NOMO-1 treated with DMSO at 0.1 percent for 48 hours (cell line): ENCODE data around the gene DLGAP1.
"Not testable (repeated sequence)": the region's sequence is repeated elsewhere in the genome, so short reads cannot be mapped to it uniquely, and the experiment has no call there.

ENCODE experiments used
- DNase-seq: peaks from one replicate; lab custom pipeline; 2025; ENCODE audit not compliant: unreplicated experiment; lab: John Stamatoyannopoulos, UW

DLGAP1 gene

DNA sequence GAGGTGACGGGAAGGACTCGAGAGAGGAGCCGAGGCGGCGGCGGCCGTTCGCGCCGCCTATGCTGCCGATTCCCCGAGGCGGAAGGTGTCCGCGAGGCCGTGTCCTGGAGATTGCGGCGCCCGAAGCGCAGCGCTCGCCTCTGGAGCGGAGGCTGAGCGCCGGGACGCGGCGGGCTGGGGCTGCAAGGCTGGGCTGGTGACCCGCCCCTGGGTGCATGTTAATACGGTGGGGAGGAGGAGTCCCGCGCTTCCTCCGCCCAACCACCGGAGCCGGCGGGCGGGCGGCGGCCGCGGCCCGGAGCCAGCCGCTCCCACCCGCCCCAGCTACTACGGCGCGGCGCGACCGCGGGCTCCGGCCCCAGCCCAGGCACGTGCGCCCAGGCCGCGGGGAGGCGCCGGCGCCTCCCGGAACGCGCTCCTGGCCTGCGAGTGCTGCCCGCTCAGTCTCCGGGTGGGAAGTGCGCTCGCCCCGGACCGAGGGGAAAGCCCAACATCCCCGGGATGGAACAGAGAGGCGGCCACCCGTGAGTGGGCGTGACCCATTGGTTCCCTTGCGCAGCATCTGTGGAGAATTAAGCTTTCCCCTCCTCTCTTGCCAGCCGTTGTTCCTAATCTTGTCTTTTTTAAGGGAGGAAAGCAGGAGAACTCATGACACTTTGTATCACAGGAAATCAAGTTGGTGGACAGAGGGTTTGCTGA is at the start of gene DLGAP1:
DLGAP1 (minus strand) TSS at position 195 of the 699 bp plus-strand sequence.
- no peak for DNase-seq

DNA sequence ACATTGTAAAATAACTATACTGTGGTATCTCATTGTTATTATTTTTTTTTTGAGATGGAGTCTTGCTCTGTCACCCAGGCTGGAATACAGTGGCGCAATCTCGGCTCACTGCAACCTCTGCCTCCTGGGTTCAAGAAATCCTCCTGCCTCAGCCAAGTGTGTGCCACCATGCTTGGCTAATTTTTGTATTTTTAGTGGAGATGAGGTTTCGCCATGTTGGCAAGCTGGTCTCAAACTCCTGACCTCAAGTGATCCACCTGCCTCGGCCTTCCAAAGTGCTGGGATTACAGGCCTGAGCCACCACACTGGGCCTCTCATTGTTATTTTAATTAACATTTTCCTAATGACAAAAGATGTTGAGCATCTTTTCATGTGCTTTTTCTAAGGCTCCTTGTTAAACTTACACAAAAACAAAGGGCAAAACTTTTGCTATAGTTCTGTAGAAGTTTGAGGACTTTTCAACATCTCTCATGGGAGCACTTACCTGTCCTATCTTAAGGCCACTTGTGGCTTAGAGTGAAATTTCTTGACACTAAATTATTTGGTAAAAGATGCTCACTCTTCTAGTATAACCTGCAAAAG is 39.7 kb upstream of the DLGAP1 start:
- not testable (repeated sequence) for DNase-seq

DNA sequence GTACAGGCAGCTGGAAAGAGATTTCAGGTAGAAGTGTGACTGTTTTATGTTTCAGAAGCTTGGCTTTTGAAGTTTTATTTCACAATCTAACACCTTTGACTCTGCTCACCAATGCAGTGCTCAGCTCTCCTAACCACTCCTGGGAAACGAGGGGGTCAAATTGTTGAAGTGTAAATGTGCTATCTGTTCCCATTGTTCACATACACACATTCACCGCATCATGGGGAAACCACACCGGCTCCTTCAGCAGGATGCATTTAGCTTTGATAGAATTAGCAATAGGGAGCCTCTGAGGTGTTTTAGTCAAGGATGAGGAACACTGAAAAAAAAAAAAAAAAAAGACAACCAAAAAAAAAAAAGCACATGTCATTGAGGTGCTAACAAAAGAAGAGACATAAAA is 13.4 kb upstream of the DLGAP1 start:
- no peak for DNase-seq

DNA sequence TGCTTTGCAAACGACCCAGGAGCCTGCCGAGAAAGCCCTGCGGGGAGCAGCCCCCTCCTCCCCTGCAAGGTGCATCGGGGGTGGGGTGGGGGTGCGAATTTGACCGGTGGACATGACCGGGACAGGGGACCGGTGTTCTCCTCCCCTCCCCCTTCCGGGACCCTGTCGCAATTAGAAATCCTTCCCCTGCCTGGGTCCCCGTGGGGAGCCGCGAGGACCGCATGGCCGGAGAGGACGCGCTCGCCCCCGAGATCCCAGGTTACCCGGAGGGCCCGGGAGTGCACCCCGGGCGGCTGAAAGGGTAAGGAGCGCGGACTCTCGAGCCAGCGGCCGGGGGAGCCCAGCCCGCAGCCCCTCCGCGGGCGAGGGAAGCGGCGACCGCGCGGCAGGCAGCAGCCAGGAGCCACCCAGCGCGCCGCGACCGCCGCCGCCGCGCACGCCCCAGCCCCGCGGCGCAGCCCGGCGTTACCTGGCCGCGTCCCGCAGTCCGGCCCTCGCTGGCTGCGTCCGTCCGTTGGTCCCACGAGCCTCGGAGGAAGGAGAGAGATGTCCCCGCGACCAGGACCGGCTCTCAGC is 482 bp downstream of the DLGAP1 start:
- no peak for DNase-seq

DNA sequence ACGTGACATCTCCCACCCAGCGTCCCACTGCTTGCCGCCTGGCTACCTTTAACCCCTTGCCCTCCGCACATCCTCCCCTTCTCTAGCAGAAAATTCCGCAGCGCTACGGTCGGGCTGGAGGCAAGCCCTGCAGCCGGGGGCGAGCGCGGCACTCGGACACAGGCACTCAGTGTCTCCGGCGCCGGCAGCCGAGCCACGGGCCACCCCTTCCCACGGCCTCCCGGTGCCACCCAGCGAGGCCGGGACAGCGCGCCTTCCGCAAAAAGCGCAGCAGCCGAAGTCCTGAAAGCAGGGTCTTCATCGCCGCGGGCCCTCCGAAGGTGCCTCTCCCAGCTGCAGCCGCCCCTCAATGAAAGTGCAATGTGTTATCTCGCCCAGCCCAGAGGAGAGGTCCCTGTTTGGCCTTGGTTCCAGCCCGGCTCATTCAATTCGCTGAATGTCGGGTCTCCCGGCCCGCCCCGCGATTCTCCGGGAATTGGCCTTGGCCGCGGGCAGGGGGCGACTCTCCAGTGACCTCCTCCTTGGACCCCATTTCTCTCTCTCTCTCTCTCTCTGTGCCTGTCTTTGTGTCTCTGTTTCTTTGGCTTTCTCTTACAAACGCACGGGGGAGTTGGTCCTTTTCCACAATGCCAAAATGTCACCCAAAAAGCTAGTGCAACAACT is 1.1 kb downstream of the DLGAP1 start:
- no peak for DNase-seq

DNA sequence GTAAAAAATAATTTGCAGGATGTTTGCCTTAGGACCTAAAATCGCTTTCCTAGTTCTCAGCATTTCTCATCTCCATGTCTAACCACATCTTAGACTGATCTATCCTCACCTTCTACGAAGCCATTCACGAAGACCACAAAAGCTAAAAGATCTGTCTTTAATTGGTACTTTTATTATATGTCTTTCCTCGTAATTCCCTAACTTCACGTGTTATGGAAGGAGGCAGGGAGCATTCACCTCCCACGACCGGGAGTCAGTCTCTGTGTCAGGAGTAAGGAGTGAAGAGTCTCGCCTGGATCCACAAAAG is 1.6 kb downstream of the DLGAP1 start:
- no peak for DNase-seq

DNA sequence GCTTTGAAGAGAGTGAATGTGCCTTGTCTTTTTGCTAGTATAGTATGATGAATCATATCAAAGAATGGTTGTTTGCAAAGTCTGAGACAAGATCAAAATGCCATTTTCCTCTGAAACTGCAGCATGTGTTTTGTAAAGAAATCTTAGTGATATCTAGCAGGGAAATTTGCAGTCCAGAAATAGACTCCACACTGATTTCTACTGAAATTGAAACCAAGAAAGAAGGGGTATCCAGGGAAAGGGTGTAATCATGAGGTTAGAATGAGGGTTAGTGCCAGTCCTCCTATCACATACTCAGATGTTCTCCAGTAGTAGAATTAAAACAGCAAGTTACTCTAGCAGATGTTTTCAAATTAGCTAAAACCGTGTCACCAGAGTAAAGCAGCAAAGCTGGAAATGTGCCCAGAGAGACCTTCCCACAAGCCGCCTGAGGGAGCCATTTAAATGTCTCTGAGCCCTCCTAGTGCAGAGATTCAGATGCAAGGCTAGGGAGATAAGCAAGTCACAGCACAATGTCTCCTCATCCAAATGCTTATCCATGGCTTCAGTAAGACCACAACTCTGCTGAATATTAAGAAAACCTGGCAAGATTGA is 4.9 kb downstream of the DLGAP1 start:
- DNase-seq = no peak

DNA sequence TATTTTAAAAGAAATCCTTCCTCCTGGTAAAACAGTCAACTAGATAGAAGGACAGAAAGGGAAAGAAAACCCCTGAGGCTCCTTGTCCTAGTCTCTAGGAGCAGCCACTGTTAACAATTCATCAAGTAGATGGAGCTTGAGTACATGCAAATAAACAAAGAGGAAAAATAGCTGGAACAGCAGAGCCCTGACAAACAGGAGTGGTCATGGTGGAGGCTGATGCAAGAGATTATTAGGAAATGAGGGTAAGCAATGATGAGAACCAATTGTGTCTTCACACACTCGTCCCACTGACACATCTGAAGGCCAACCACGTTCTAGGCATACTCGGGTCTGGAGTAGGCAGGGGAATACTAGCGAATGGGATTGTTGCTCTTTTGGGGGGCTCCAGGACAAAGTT is 9.2 kb downstream of the DLGAP1 start:
- DNase-seq = no peak

DNA sequence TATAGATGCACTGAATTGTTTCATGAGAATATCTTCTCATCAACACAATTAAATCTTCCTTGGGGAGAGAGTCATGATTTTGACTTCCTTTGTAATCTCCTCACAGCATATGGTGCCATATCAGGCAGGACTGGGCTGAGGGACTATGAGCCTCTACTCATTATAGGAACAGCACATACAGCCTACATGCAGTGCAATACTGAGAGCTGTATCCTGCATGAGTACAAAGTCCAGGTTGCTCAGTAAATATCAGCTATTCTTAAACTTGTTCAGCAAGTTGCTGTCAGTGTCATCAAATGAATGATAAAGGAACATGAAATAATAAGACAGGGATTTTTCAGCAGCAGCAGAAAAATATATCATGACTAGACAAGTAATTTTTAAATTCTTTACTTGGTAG is 10.8 kb downstream of the DLGAP1 start:
- DNase-seq = no peak

DNA sequence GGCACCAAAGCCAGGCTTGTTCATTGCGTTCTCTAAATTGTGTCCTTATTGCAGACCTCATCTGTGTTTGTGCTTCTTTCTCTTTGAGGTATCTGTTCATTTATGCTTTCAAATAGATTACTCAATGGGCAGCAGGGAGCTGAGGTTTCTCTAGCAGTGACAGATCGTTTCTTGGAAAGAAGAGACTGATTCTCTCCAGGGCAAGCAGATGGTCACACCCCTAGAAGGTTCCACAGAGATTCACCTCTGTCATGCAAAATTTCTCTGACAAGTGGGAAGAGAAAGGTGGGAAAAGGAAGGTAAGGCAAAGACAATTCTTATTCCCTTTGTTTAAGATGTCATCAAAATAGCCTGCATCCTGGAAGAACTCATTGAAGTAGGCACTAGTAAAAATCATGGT is 14.0 kb downstream of the DLGAP1 start:
- DNase-seq = no peak

DNA sequence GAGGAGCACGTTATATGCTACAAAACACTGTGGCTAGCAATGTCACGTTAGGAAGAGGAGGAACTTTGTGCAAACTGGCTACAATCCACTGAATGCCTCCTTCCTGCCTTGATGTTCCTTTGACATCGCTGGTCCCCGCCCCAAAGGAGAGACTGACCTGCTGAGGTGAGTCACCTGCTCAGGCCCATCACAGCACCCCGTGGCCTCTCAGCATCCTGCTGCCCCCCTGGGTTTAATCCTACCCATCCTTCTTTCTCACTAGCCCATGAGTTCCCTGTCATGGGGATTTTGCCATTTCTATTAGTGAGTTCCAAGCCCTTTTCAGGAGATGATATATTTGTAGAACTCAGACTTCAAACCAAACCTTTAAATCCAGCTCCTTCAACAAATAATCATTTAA is 16.2 kb downstream of the DLGAP1 start:
- DNase-seq = no peak

DNA sequence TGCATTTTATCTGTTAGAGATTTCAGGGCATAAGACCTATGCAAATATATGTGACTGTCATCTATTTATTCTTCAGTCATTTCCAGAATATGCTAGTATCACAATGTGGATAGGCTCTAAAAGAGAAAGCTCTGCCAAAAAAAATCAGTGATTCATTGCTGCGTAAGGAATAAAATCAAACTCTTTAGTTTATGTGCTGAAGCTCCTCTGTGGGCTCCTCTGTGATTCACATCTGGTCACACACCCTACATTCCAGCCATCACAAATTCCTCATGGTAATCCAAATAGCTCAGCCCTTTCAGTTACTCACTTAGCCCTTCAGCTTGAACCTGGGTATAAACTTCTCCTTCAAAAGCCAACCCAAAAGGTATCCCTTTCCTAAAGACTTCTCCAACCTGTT is 21.4 kb downstream of the DLGAP1 start:
- no peak for DNase-seq

DNA sequence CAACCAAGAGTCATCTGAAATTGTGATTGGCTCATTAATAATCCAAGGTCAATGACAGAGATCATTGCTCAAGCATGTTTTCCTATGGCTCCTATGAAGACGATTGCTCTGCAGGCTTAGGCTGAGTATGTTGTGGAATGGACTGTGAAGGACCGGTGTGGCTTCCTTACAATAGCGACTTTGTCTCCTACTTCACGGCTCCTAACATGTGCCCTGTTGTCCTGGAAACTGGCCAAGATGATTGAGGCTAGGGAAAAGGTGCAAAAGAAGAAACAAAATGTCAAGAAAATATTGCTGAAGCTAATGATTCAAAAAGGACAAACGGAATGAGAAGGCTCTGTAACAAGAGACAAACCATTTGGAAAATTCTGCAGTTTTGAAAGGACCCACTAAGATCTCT is 24.3 kb downstream of the DLGAP1 start:
- no peak for DNase-seq

DNA sequence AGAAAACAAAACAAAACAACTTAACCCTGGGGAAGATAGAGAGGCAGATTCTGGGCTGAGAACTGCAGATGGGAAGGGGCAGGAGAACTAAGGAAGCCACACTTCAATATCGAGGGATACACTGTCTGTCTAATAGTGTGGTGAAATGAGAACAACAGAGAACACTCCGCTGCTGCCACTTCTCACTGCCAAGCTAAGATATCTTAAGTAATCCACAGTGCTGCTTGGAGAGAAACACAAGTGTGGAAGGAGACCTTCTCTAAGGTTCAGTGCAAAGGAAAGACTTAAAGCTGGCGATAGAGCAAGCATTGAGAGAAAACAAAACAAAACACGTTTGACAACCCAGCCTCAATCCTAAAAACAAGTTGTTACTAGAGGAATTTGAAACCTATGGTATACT is 37.4 kb downstream of the DLGAP1 start:
- no peak for DNase-seq

DNA sequence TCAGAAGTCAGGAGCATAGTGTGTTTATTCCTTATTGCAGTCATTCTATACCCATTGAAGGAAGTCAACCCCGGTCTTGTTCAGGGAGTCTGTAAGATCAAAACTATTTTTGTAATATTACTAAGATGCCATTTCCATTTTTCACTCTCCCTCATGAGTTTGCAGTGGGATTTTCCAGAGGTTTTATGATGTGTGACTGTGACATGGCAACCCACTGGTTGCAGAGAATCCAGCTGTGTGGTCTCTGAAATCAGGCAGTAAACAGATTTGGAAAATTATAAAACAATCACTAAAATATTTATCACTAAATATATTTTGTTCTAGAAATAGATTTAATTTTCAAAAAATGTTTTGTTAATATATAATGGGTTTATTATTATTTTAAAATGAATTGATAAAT is 38.1 kb downstream of the DLGAP1 start:
- DNase-seq = no peak

DNA sequence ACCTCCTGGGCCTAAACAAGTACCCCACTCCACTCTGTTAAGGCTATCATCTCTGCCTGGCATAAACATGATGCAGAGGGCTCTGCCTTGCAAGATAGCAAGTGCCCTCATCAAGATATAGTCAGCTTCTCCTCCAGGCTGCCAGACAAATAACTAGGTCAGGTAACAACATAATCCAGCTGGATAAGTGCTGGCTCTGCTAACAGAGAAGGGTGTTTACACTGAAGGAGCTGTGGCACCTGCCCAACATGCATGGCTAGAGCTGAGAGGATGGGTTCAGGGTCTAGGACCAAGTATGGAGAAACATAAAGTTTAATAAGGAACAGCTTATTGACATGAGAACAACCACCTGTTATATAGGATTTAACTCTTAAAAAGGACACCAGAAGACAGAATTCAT is 42.8 kb downstream of the DLGAP1 start:
- no peak for DNase-seq

DNA sequence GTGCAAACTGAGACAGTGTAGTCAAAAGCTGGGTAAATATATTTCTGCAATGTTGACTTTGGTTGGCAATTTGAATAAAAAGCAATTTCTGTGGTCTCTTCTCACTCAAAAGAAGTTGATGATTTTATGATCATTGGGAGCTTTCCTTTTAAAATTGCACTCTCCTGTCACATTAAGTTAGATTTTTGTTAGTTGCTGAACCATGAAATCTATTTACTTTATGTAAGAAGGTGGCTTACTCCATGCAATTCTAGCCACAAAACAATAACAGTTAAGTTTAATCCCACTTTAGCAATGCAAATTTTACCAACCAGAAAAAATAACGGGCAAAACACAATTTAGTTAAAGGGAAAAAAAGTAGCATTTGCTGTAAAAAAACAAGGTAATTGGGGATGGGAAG is 48.3 kb downstream of the DLGAP1 start:
- no peak for DNase-seq

DNA sequence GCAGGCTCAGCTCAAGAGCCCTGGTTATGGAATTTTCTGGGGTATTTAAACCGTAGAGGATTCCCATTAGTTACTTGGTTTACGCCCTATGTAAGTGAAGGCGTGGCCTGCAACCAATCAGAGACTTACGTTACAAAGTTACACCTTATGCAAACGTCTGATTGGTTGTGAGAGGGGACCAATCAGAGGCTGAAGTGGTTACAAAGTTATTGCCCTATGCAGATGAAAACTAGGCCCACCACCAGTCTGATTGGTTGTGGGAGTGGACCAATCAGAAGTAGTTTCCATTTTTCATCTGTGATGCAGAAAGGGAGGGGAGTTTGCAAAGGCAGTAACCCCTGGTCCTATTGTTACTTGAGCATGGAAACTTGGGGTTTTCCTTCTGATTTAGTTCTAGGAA is 49.1 kb downstream of the DLGAP1 start:
- DNase-seq = no peak

DNA sequence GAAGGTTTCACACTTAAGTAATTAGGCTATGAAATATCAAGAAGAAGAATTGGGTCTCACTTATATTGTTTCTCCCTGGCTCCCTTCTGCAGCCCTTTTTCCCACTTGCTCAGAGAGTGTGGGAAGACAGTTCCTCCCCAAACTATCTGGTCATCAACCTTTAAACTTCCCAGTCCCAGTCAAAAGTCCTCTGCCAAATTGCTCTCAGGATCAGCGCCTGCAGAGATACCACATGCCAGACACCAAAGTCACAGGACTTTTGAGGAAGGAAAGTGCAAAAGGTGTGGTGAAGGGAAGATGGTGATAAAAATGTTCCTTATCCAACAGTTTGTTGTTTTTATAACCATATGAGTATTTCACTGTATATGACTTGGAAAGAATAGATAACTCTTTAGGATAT is 51.3 kb downstream of the DLGAP1 start:
- DNase-seq = no peak

DNA sequence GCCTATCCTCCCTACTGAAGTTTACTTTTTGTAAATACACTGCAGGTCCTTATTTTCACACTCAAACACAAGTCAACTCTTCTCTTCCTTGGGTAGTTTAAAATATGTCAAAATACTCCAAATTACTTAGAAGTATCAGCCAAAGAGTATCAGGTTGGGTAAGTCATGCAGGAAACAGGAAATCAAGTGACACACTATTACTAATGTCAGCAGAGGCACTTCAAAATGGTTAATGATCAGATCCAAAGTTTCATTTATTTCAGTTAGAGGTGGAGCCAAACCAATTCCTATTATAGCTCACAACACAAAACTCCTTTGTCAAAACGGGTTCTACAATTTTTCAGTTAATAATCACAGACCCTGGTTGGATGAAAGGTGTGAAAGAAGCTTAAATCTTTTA is 54.2 kb downstream of the DLGAP1 start:
- no peak for DNase-seq

DNA sequence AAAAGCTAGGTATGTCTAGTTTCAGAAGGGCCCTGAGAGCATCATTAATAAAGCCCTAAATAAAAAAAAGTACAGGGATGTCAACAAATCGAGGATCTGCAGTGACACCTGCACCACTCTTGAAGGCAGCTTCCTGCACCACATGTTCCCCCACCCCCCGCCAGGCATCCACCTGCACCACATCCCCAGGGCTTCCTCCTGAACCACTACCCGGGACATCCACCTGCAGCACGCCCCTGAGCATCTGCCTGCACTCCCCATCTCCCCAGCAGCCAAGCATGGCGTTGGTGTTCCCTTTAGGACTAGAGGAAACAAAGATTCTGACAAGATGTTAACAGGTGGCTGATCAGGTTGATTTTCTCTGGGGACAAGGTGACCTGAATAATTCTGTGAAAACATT is 55.2 kb downstream of the DLGAP1 start:
- DNase-seq = no peak

DNA sequence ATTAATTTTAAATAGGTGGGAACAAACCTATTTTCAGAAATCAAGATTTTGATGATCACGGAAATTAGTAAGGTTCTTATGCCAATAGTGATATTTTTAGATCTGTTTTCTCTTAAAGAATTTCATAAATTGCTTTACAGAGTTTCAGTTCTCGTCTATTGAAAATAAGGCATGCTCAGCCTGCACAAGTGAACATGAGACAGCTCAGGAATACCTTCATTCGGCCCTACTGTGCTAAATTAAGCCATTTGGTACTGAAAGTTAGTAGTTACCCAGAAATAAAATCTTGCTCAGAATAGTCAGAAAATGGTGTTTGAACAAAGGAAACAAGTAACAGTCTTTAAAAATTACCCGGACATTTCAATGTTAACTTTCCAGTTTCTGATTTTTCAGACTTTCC is 60.4 kb downstream of the DLGAP1 start:
- DNase-seq = no peak
